Cardiac atrium fibroblast (primary cell): ENCODE results near the gene ELAPOR2. TPM values are rescaled to one million over a fixed set of nuclear protein-coding genes. Genes with fewer than 3 reads are reported as not detected.

ENCODE experiments used
- total RNA-seq: library from RNA; depleted of rRNA; stranded (reverse); fragments of >200 nt; gene quantifications from 2 replicates; pipeline ENCODE4 v1.2.3, GENCODE V29; 2015

ELAPOR2 gene, protein sequence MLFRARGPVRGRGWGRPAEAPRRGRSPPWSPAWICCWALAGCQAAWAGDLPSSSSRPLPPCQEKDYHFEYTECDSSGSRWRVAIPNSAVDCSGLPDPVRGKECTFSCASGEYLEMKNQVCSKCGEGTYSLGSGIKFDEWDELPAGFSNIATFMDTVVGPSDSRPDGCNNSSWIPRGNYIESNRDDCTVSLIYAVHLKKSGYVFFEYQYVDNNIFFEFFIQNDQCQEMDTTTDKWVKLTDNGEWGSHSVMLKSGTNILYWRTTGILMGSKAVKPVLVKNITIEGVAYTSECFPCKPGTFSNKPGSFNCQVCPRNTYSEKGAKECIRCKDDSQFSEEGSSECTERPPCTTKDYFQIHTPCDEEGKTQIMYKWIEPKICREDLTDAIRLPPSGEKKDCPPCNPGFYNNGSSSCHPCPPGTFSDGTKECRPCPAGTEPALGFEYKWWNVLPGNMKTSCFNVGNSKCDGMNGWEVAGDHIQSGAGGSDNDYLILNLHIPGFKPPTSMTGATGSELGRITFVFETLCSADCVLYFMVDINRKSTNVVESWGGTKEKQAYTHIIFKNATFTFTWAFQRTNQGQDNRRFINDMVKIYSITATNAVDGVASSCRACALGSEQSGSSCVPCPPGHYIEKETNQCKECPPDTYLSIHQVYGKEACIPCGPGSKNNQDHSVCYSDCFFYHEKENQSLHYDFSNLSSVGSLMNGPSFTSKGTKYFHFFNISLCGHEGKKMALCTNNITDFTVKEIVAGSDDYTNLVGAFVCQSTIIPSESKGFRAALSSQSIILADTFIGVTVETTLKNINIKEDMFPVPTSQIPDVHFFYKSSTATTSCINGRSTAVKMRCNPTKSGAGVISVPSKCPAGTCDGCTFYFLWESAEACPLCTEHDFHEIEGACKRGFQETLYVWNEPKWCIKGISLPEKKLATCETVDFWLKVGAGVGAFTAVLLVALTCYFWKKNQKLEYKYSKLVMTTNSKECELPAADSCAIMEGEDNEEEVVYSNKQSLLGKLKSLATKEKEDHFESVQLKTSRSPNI
- total RNA-seq: 1.3 and 4.2 TPM in 2 replicates

DNA sequence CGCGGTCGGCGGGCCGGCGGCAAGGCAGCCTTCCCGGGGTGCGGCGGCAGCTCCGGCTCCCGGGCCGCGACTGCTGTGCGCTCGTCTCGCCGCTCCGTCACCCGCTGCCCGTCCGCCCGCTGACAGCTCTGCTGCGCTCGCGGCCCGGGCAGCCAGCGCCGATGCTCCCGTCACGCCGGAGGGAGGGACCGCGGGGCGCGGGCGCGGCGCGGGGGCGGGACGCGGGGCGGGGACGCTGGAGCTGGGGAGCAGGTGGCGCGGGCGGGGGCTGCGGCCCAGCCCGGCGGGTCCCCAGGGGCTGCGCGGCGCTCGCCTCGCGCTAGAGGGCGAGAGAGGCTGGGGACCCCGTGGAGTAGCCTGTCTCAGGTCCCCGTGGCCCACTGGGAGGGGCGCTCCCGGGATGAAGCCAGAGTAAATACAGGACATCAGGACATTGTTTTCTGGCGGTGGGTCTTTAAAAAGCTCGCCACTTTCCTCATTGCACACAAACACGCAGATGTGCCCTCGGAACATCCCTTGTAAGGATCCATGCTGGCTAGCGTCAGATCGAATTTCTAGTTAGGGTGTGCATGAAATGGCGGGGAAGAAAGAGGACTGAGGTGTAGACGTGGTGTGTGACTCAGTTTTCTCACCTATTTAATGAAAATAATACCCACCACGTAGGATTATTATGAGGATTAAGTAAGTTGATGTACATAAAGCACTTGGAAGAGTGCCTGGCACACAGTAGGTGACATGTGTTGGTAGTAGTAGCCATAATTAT is at the start of gene ELAPOR2:
Gene ELAPOR2 (minus strand): TSS at position 130 of the 763 bp plus-strand sequence. CDS start 141 bp downstream, outside the sequence.

Other genes with a start within 250 kb of the ELAPOR2 start
- 18.8 and 31.1 TPM in 2 replicates for gene DMTF1, start 92.8 kb upstream of the ELAPOR2 start, total RNA-seq
- gene TMEM243, start 160.1 kb upstream of the ELAPOR2 start, total RNA-seq: 45.9 and 60.1 TPM in 2 replicates